Measurements from ENCODE around the gene CRIP3.

GRCh38 chr6:43336382-43336781 lies 27.8 kb upstream of the CRIP3 start:
- TF ChIP-seq CTCF (IDR thresholded peaks at IDR 0.05) (no peak), EP300 (IDR thresholded peaks at IDR 0.05) (no peak)
